CD14-positive monocyte (primary cell): ENCODE measurements around the gene LSP1. TPM values are rescaled to one million over a fixed set of nuclear protein-coding genes. Genes with fewer than 3 reads are reported as not detected.

ENCODE experiments used
- DNase-seq, 3 donors: peaks; one replicate each; pipeline ENCODE4 v3.0.0-alpha.2; 2011 to 2022
- H2AFZ ChIP-seq: 2 replicates; pipeline ENCODE4 v1.6.0; 2012; ENCODE audit warnings: mild to moderate bottlenecking, low read depth, low read length, inconsistent platforms; ENCODE audit not compliant: insufficient read depth, poor library complexity, severe bottlenecking
- H3K27ac ChIP-seq, 2 donors: 1 replicate in 1 of 2; 2 replicates in 1 of 2; pipeline ENCODE4 v1.5.1; 2012 to 2013; ENCODE audit warnings: low read length in 2 of 2, control low read depth in 1 of 2, inconsistent platforms in 1 of 2, low read depth in 1 of 2, mild to moderate bottlenecking in 1 of 2
- H3K27me3 ChIP-seq, 2 donors: one replicate each; pipeline versions ENCODE4 v1.6.0 to v1.6.1; 2011 to 2013; ENCODE audit warnings: low read length in 2 of 2; ENCODE audit not compliant: control insufficient read depth in 2 of 2, insufficient read depth in 2 of 2
- H3K36me3 ChIP-seq, 2 donors: replicated peaks in 1 of 2; 1 replicate in 1 of 2; 2 replicates in 1 of 2; pipeline versions ENCODE4 v1.5.1 to v1.6.1; 2012 to 2013; ENCODE audit warnings: low read length in 2 of 2, control low read depth in 1 of 2, inconsistent platforms in 1 of 2, mild to moderate bottlenecking in 1 of 2; ENCODE audit not compliant: insufficient read depth in 2 of 2, control insufficient read depth in 1 of 2
- H3K4me1 ChIP-seq, 2 donors: 1 replicate in 1 of 2; 2 replicates in 1 of 2; pipeline versions ENCODE4 v1.5.1 to v1.6.1; 2012 to 2013; ENCODE audit warnings: low read length in 2 of 2, control low read depth in 1 of 2, inconsistent platforms in 1 of 2, mild to moderate bottlenecking in 1 of 2, moderate library complexity in 1 of 2; ENCODE audit not compliant: insufficient read depth in 2 of 2, control insufficient read depth in 1 of 2
- H3K4me2 ChIP-seq: replicated peaks from 2 replicates; pipeline ENCODE3; 2012; ENCODE audit warnings: low read length, moderate library complexity, mild to moderate bottlenecking; ENCODE audit not compliant: poor library complexity, severe bottlenecking; ENCODE audit errors: extremely low read depth
- H3K4me3 ChIP-seq, 3 experiments: fragments of 200-600 bp in 1 of 3; sonication (generic) in 1 of 3; replicated peaks in 1 of 3; 1 replicate in 2 of 3; 2 replicates in 1 of 3; pipeline ENCODE4 v1.5.1; 2011 to 2013; ENCODE audit warnings: low read length in 3 of 3, mild to moderate bottlenecking in 3 of 3, control low read depth in 2 of 3, low read depth in 2 of 3, inconsistent platforms in 1 of 3, moderate library complexity in 1 of 3
- H3K79me2 ChIP-seq: 2 replicates; pipeline ENCODE4 v1.6.0; 2012; ENCODE audit warnings: mild to moderate bottlenecking, control low read depth, inconsistent platforms, low read length, moderate library complexity; ENCODE audit not compliant: insufficient read depth
- H3K9ac ChIP-seq: 2 replicates; pipeline ENCODE4 v1.6.0; 2017; ENCODE audit warnings: low read length, mild to moderate bottlenecking; ENCODE audit not compliant: insufficient read depth, poor library complexity, severe bottlenecking
- H3K9me3 ChIP-seq, 2 donors: replicated peaks in 1 of 2; 1 replicate in 1 of 2; 2 replicates in 1 of 2; pipeline versions ENCODE4 v1.5.1 to v1.6.1; 2012 to 2013; ENCODE audit warnings: low read length in 2 of 2, control low read depth in 1 of 2; ENCODE audit not compliant: control insufficient read depth in 1 of 2, insufficient read depth in 1 of 2
- H4K20me1 ChIP-seq: 2 replicates; pipeline ENCODE4 v1.6.0; 2012; ENCODE audit warnings: mild to moderate bottlenecking, low read length, control low read depth, moderate library complexity; ENCODE audit not compliant: insufficient read depth
- H3K27ac Mint-ChIP-seq, 7 donors: one replicate each; pipeline ENCODE4 v1.8.0; 2020; ENCODE audit warnings: mild to moderate bottlenecking in 7 of 7, mixed read lengths in 7 of 7, moderate library complexity in 6 of 7, inconsistent platforms in 2 of 7
- H3K27me3 Mint-ChIP-seq, 3 donors: one replicate each; pipeline ENCODE4 v1.8.0; 2021 to 2022; ENCODE audit warnings: low read depth in 3 of 3, mild to moderate bottlenecking in 3 of 3, mixed read lengths in 3 of 3, moderate library complexity in 3 of 3, inconsistent platforms in 1 of 3
- H3K36me3 Mint-ChIP-seq, 2 donors: one replicate each; pipeline ENCODE4 v1.8.0; 2020; ENCODE audit warnings: mixed read lengths in 2 of 2, inconsistent platforms in 1 of 2, mild to moderate bottlenecking in 1 of 2
- H3K4me1 Mint-ChIP-seq: one replicate; pipeline ENCODE4 v1.8.0; 2020; ENCODE audit warnings: mild to moderate bottlenecking, mixed read lengths
- H3K4me3 Mint-ChIP-seq, 2 donors: one replicate each; pipeline ENCODE4 v1.8.0; 2020; ENCODE audit warnings: mild to moderate bottlenecking in 2 of 2, mixed read lengths in 2 of 2, moderate library complexity in 1 of 2
- H3K9me3 Mint-ChIP-seq, 7 donors: one replicate each; pipeline ENCODE4 v1.8.0; 2020 to 2022; ENCODE audit warnings: mixed read lengths in 7 of 7, mild to moderate bottlenecking in 6 of 7, moderate library complexity in 6 of 7, inconsistent platforms in 2 of 7
- WGBS: methylation state at CpG from one replicate; pipeline ENCODE4 v1.1.5; 2013; ENCODE audit warnings: missing lambda C conversion rate; ENCODE audit not compliant: insufficient coverage; 5-methylcytosine and 5-hydroxymethylcytosine counted together
- intact Hi-C, 2 donors: fragments of 100-400 bp; cut with micrococcal nuclease; formaldehyde crosslinking; loops; one replicate each; pipeline versions ENCODE4 v1.15.0 to v1.15.1; 2023
- polyA plus RNA-seq, 3 donors: library from polyadenylated mRNA; depleted of rRNA in 1 of 3; unstranded in 2 of 3; stranded (reverse) in 1 of 3; fragments of 300-500 nt in 2 of 3; fragments of >200 nt in 1 of 3; fragmentation: Illumina TruSeq in 2 of 3; gene quantifications; 1 replicate in 2 of 3; 2 replicates in 1 of 3; pipeline ENCODE4 v1.2.3, GENCODE V29; 2012 to 2021
- TF ChIP-seq, protein P1 (sequence below): fragments of 200-600 bp; IDR thresholded peaks from one replicate; pipeline ENCODE4 v1.8.0; 2022; ENCODE audit warnings: antibody characterized with exemption, mild to moderate bottlenecking

The LSP1 gene
- polyA plus RNA-seq, 3 donors: 387 to 646 (median 542) TPM

DNA sequence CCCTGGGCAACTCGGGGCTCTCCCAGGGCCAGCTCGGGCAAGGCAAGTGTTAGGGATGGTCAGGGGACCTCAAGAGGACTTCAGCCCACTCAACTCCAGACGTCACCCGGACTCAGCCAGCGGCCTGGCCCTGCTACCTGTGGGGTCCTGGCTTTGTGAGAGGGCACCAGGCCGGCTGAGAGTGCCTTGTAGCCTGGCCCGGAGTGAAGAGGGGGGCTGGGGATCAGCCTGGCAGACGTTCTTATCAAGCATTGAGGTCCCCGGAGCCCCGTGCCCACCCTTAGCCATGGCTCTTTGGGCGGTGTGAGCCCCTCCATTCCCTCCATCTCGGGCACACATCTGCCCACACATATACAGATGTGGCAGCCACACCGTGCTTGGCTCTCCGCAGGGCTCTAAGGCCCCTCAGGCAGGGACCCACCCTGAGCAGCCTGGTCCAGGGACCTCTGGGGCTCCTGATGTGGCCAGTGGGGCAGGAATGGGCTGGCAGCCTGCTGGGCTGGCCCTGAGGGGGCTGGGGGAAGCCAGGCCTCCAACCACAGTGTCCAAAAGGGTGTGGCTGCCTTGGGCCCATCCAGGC lies 15.3 kb downstream of the LSP1 start:
- H3K4me2 ChIP-seq: no peak overlapping the region
- H3K79me2 ChIP-seq: peaks cover 96% of the 10 kb centered on the region
- H3K9ac ChIP-seq: no peak overlapping the region
- no peak overlapping the region for H3K27ac Mint-ChIP-seq
- H3K27ac ChIP-seq: no peak overlapping the region
- H3K9me3 ChIP-seq: no peaks in the 10 kb centered on the region
- no peak overlapping the region for H2AFZ ChIP-seq
- peaks cover 37% of the 10 kb centered on the region for H3K4me1 Mint-ChIP-seq
- H3K27me3 ChIP-seq: no peaks in the 10 kb centered on the region
- no peak overlapping the region for H3K4me3 ChIP-seq
- H3K27me3 Mint-ChIP-seq: peaks cover 3 to 12% (median 8%) of the 10 kb centered on the region in 3 donors
- no peak for DNase-seq
- peaks cover 100% of the 10 kb centered on the region for H4K20me1 ChIP-seq
- peaks cover 53 to 72% of the 10 kb centered on the region in 2 donors for H3K36me3 Mint-ChIP-seq
- no peak overlapping the region for H3K4me3 Mint-ChIP-seq
- peaks cover 42 to 62% of the 10 kb centered on the region in 2 donors for H3K36me3 ChIP-seq
- peaks cover 21 to 48% of the 10 kb centered on the region in 2 donors for H3K4me1 ChIP-seq
- intact Hi-C loops: no loop called here
- TF ChIP-seq, protein P1, sequence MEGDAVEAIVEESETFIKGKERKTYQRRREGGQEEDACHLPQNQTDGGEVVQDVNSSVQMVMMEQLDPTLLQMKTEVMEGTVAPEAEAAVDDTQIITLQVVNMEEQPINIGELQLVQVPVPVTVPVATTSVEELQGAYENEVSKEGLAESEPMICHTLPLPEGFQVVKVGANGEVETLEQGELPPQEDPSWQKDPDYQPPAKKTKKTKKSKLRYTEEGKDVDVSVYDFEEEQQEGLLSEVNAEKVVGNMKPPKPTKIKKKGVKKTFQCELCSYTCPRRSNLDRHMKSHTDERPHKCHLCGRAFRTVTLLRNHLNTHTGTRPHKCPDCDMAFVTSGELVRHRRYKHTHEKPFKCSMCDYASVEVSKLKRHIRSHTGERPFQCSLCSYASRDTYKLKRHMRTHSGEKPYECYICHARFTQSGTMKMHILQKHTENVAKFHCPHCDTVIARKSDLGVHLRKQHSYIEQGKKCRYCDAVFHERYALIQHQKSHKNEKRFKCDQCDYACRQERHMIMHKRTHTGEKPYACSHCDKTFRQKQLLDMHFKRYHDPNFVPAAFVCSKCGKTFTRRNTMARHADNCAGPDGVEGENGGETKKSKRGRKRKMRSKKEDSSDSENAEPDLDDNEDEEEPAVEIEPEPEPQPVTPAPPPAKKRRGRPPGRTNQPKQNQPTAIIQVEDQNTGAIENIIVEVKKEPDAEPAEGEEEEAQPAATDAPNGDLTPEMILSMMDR: no peak
- WGBS: 96% methylated on average over 9 of the region's 14 CpGs
- H3K9me3 Mint-ChIP-seq: peaks cover 0 to 2% (median 0%) of the 10 kb centered on the region in 7 donors

DNA sequence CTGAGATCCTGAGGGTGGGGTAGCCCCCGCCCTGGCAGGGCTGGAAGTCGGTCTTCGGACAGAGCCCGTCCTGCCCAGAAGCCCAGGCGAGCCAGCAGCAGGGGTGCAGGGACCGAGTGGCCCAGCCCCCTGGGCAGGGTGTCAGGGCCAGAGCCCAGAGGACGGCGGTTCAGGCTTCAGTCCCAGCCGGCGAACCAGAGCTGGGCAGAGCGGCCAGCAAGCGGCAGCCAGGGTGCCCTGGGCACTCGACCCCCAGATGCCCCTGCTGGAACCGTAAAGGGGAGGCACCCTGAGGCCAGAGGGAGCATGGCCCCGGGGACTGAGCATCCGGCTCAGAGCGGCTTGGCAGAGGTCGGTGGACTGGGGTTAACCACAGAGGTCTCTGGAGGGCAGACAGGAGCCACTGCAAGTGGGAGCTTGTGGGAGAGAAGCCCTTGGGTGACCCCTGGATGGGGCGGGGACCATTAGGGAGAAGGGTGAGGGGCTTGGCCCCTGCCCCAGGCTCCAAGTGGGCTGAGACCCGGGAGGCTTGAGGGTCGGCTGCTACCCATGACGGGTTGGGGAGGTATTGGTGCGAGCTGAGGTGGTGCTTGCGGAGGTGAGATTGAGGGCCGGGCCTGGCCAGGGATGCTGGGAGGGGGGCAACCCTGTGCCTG lies 15.9 kb downstream of the LSP1 start:
- Histone ChIP-seq H3K79me2 (peaks cover 94% of the 10 kb centered on the region), H3K27ac (no peak overlapping the region), H3K4me3 (no peak overlapping the region), H3K9me3 (no peaks in the 10 kb centered on the region), H3K27me3 (no peaks in the 10 kb centered on the region), H4K20me1 (peaks cover 100% of the 10 kb centered on the region), H3K4me2 (no peak overlapping the region), H3K9ac (no peak overlapping the region), H3K36me3 (peaks cover 41 to 62% of the 10 kb centered on the region in 2 donors), H3K4me1 (peaks cover 14 to 41% of the 10 kb centered on the region in 2 donors), H2AFZ (no peak overlapping the region)
- peaks cover 55 to 72% of the 10 kb centered on the region in 2 donors for H3K36me3 Mint-ChIP-seq
- peak overlapping the region in 2 of 7 donors; percentile 25 to 41 for H3K27ac Mint-ChIP-seq
- H3K4me3 Mint-ChIP-seq: no peak overlapping the region
- H3K4me1 Mint-ChIP-seq: peaks cover 39% of the 10 kb centered on the region
- no peak for DNase-seq
- intact Hi-C loops: no loop called here
- TF ChIP-seq, protein P1: no peak
- WGBS: 87% methylated on average over 25 of the region's 25 CpGs
- H3K27me3 Mint-ChIP-seq: peaks cover 1 to 12% (median 8%) of the 10 kb centered on the region in 3 donors
- H3K9me3 Mint-ChIP-seq: peaks cover 0 to 2% (median 0%) of the 10 kb centered on the region in 7 donors
